Midbrain (tissue), 1 donor: ENCODE data around the gene DLAT.
"Not testable (repeated sequence)": the region's sequence is repeated elsewhere in the genome, so short reads cannot be mapped to it uniquely, and the experiment has no call there.

ENCODE experiments used
- DNase-seq: peaks from one replicate; lab custom pipeline; 2025; lab: John Stamatoyannopoulos, UW

The DLAT gene

GRCh38 chr11:112049777-112050176 is 24.6 kb downstream of the DLAT start:
- DNase-seq: no peak

GRCh38 chr11:112050721-112051120 is 25.5 kb downstream of the DLAT start:
- no peak for DNase-seq

DNA sequence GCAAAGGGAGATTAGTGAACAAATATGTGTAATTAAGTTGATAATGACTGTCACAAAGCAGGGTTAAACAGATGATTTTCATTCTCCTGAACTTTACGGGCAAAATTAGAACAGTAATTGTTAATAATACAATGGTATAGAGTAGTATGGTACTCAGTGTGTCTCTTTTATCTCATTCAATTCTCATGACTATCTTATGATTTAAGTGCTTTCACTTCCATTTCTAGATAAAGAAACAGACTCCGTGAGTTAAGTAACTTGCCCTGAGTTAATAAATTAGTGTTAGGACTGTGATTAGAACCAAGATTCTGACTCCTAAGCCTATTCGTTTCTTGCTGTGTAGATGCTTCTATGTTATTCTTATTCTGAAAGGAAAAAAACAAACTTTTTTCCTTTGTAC is 26.6 kb downstream of the DLAT start:
- no peak for DNase-seq

GRCh38 chr11:112057170-112057569 is 32.0 kb downstream of the DLAT start:
- no peak for DNase-seq

GRCh38 chr11:112058103-112058502 is 32.9 kb downstream of the DLAT start:
- DNase-seq: no peak

GRCh38 chr11:112062923-112063322 is 37.7 kb downstream of the DLAT start:
- DNase-seq: no peak

- peak; percentile 87 for DNase-seq
Observed at GRCh38 chr11:112073941-112074811, 49.0 kb downstream of the DLAT start, which contains the start of the genes NKAPD1 and PIH1D2. Gene NKAPD1, plus strand, starts transcription at chr11:112074299. Its CDS starts 1,276 bp downstream, at chr11:112075575. Gene PIH1D2, minus strand, starts transcription at chr11:112074017. Its CDS starts 843 bp downstream, at chr11:112073174.

GRCh38 chr11:112082729-112083128 is 57.5 kb downstream of the DLAT start:
- no peak for DNase-seq

GRCh38 chr11:112085822-112086421 is 60.7 kb downstream of the DLAT start:
- no peak for DNase-seq

- peak; percentile 97 for DNase-seq
Observed at GRCh38 chr11:112086422-112087191, 61.4 kb downstream of the DLAT start, which contains the start of the genes SDHD and TIMM8B. Gene SDHD, plus strand, starts transcription at chr11:112086873. Its CDS starts 35 bp downstream, at chr11:112086908. Gene TIMM8B, minus strand, starts transcription at chr11:112086756. Its CDS starts 33 bp downstream, at chr11:112086723.

DNA sequence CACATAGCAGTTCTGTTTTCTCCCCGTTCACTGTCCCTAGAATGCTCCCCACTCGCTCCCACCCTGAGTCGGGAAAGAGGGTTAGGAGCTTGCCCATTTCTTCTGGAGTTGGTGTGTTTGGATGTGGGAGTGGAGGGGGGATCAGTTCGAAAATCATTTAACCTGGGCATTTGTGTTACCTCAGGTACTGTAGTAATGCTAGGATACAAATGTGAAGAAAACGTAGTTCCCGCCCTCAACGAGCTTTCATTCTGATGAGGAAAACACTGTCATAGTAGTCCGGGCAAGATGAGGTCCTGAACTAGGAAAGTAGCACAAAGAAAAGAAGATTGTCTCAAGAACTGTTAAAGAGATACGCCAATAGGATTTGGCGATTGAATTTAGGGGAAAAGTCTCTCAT is 62.0 kb downstream of the DLAT start:
- DNase-seq: no peak

DNA sequence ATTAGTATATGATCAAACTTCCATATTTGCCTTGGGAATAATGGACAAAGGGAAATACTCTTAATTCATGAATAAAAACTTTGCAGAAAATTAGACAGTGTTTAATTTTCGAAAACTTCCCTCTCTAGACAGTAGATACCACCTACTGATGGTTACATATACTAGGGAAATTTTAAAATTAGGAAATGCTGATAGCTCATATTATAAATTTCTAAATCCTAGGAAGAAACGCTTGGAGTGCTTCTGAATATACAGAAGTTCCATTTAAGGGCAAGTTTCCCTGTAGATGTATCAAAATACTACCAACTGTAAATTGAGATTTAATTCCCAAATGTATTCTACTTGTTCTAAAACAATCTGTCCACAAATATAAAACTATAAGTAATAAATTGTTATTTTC is 70.1 kb downstream of the DLAT start:
- not testable (repeated sequence) for DNase-seq

DNA sequence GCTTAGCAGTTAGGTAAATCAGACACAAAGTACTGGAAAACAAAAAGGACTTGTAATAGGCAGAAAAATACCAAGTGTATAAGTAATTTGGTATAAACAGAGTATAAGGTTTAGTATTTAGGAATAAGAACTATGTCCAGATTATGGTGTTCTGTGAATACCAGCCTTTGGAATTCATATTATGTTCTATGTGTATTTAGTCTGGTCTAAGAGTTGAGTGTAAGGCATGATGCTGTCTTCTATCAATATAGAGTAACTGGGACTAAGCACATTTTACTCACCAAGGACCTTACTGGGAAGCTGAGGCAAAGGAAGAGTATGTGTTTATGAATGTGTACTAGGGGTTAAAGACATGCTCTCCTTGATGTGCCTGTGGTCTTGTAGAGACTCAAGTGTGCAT is 71.0 kb downstream of the DLAT start:
- no peak for DNase-seq

DNA sequence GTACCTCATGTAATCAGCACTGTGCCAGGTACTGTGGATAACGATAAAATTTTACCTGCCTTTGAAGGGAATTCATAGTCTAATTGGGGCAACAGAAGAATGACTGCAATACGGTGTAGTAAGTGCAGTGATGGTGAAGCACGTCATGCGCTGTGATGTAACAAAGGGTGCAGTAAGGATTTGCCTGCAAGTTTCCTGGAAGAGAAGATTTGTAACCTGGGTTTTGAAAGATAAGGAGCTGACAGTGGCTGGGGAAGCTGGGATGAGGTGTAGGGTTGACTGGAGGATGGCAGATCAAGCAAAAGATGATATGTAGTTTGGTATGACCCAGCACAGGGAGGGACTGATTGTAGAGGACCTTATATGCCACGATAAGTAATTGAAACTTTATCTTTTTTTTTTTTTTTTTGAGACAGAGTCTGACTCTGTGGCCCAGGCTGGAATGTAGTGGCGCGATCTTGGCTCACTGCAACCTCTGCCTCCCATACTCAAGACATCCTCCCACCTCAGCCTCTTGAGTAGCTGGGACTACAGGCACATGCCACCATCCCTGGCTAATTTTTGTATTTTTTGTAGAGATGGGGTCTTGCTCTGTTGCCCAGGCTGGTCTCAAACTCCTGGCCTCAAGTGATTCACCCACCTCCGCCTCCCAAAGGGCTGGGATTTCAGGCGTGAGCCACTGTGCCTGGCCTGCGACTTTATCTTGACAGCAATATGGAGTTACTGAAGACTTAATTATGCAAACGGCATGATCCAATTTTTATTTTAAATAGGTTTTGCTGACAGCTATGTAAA is 72.7 kb downstream of the DLAT start:
- no peak for DNase-seq

- DNase-seq: no peak
Observed at GRCh38 chr11:112100462-112100861, 75.3 kb downstream of the DLAT start.

GRCh38 chr11:112103446-112103845 is 78.2 kb downstream of the DLAT start:
- no peak for DNase-seq

DNA sequence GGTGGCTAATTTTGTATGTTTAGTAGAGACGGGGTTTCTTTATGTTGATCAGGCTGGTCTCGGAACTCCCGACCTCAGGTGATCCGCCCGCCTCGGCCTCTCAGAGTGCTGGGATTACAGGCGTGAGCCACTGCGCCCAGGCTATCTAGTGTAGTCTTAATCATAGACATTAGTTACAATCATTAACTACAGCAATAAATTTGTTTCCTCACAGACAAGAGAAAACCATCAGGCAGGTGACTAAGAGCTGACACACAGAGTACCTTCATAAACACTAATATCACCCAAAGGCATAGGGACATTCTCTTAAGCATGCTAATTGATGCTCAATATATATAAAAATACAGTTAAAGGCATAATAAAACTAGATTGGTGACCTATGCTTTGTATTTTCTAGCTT is 80.9 kb downstream of the DLAT start:
- no peak for DNase-seq
